H1 (cell line): Measurements from ENCODE around the gene ZNF462. TPM values are rescaled to one million over a fixed set of nuclear protein-coding genes. Genes with fewer than 3 reads are reported as not detected.

Experiments
- CTCF ChIA-PET: fragments of 300-600 bp; sonication (Branson Sonifier 250); formaldehyde crosslinking; loops from one replicate; lab custom pipeline; 2021; ENCODE audit not compliant: partially characterized antibody; lab: Charles Lee
- POLR2A ChIA-PET: fragments of 300-600 bp; sonication (Branson Sonifier 250); formaldehyde crosslinking; loops from one replicate; lab custom pipeline; 2021; ENCODE audit warnings: inconsistent platforms; ENCODE audit not compliant: partially characterized antibody; lab: Charles Lee
- DNase-seq, 2 experiments: peaks; one replicate each; pipeline versions ENCODE4 v3.0.0 to v3.0.0-alpha.2; 2010 to 2022; ENCODE audit warnings: low spot score in 2 of 2, low read depth in 1 of 2, mixed read lengths in 1 of 2
- FAIRE-seq: peaks from 2 replicates; lab custom pipeline; 2011; peaks lifted over from hg19 to GRCh38; lab: Jason Lieb, UNC
- H2AFZ ChIP-seq: 2 replicates; pipeline ENCODE4 v1.8.1; 2012; ENCODE audit warnings: low read length, inconsistent platforms
- H2AK5ac ChIP-seq: 2 replicates; pipeline ENCODE4 v1.6.1; 2013; ENCODE audit warnings: low read depth, low read length
- H2BK120ac ChIP-seq: replicated peaks from 2 replicates; pipeline ENCODE3; 2013; ENCODE audit warnings: low read depth, low read length, inconsistent platforms
- H2BK12ac ChIP-seq: 2 replicates; pipeline ENCODE4 v1.6.1; 2013; ENCODE audit warnings: low read depth, low read length
- H2BK15ac ChIP-seq: 2 replicates; pipeline ENCODE4 v1.6.1; 2013; ENCODE audit warnings: low read length
- H2BK20ac ChIP-seq: 2 replicates; pipeline ENCODE4 v1.6.1; 2013; ENCODE audit warnings: low read length
- H2BK5ac ChIP-seq: 2 replicates; pipeline ENCODE4 v1.6.1; 2013; ENCODE audit warnings: low read depth, low read length
- H3K14ac ChIP-seq: 2 replicates; pipeline ENCODE4 v1.6.1; 2013; ENCODE audit warnings: inconsistent platforms; ENCODE audit not compliant: insufficient read length
- H3K18ac ChIP-seq: 2 replicates; pipeline ENCODE4 v1.6.1; 2013; ENCODE audit warnings: low read length; ENCODE audit errors: extremely low read depth
- H3K23ac ChIP-seq: 2 replicates; pipeline ENCODE4 v1.6.1; 2013; ENCODE audit warnings: inconsistent platforms; ENCODE audit not compliant: insufficient read length
- H3K23me2 ChIP-seq: 2 replicates; pipeline ENCODE4 v1.6.1; 2013; ENCODE audit warnings: low read depth, low read length
- H3K27ac ChIP-seq: 2 replicates; pipeline ENCODE4 v1.6.1; 2011; ENCODE audit warnings: low read depth, low read length, inconsistent platforms
- H3K27me3 ChIP-seq, 4 experiments: replicated peaks in 1 of 4; 1 replicate in 1 of 4; 2 replicates in 3 of 4; pipeline versions ENCODE4 v1.6.1 to v1.8.1; 2011 to 2013; ENCODE audit warnings: low read length in 3 of 4, mild to moderate bottlenecking in 3 of 4, inconsistent platforms in 2 of 4, mixed read lengths in 2 of 4, moderate library complexity in 1 of 4; ENCODE audit not compliant: control insufficient read depth in 3 of 4, insufficient read depth in 3 of 4; ENCODE audit errors: extremely low read depth in 1 of 4
- H3K36me3 ChIP-seq, 4 experiments: 2 replicates each; pipeline versions ENCODE4 v1.6.1 to v1.8.1; 2011 to 2013; ENCODE audit warnings: mild to moderate bottlenecking in 4 of 4, low read length in 3 of 4, moderate library complexity in 2 of 4, control low read depth in 1 of 4, inconsistent platforms in 1 of 4; ENCODE audit not compliant: insufficient read depth in 4 of 4, control insufficient read depth in 2 of 4
- H3K4ac ChIP-seq: replicated peaks from 2 replicates; pipeline ENCODE3; 2013; ENCODE audit warnings: low read length, low read depth, mixed read lengths, inconsistent platforms; ENCODE audit not compliant: insufficient read length
- H3K4me1 ChIP-seq, 4 experiments: replicated peaks in 1 of 4; 1 replicate in 1 of 4; 2 replicates in 3 of 4; pipeline versions ENCODE4 v1.6.1 to v1.8.1; 2011 to 2013; ENCODE audit warnings: low read length in 3 of 4, inconsistent platforms in 2 of 4, mixed read lengths in 1 of 4; ENCODE audit not compliant: insufficient read depth in 4 of 4, control insufficient read depth in 3 of 4
- H3K4me2 ChIP-seq, 2 experiments: 2 replicates each; pipeline versions ENCODE4 v1.6.1 to v1.8.1; 2011 to 2013; ENCODE audit warnings: low read depth in 2 of 2, low read length in 2 of 2, control low read depth in 1 of 2, inconsistent platforms in 1 of 2, mild to moderate bottlenecking in 1 of 2; ENCODE audit not compliant: insufficient read depth in 1 of 2
- H3K4me3 ChIP-seq, 4 experiments: fragments of 200-600, 300-600 bp in 1 of 4; sonication (generic), shearing (Covaris generic), sonication (Bioruptor Twin) in 1 of 4; 2 replicates each; pipeline versions ENCODE4 v1.5.1 to v1.8.1; 2011 to 2016; ENCODE audit warnings: low read length in 4 of 4, low read depth in 3 of 4, control low read depth in 2 of 4, inconsistent platforms in 2 of 4, mild to moderate bottlenecking in 2 of 4, mixed read lengths in 1 of 4, moderate library complexity in 1 of 4; ENCODE audit not compliant: insufficient read depth in 2 of 4; ENCODE audit errors: extremely low read depth in 1 of 4
- H3K56ac ChIP-seq: replicated peaks from 2 replicates; pipeline ENCODE3; 2013; ENCODE audit warnings: low read depth, mild to moderate bottlenecking, mixed read lengths, low read length, inconsistent platforms; ENCODE audit not compliant: insufficient read length
- H3K79me1 ChIP-seq: 2 replicates; pipeline ENCODE4 v1.6.1; 2013; ENCODE audit warnings: low read depth, low read length, control low read depth
- H3K79me2 ChIP-seq, 2 experiments: 2 replicates each; pipeline versions ENCODE4 v1.6.1 to v1.8.1; 2012 to 2013; ENCODE audit warnings: low read length in 2 of 2, mild to moderate bottlenecking in 2 of 2, inconsistent platforms in 1 of 2; ENCODE audit not compliant: insufficient read depth in 2 of 2, control insufficient read depth in 1 of 2
- H3K9ac ChIP-seq, 4 experiments: replicated peaks in 1 of 4; 1 replicate in 1 of 4; 2 replicates in 3 of 4; pipeline versions ENCODE4 v1.6.1 to v1.8.1; 2011 to 2013; ENCODE audit warnings: low read depth in 3 of 4, low read length in 3 of 4, control low read depth in 2 of 4, mild to moderate bottlenecking in 2 of 4, moderate library complexity in 2 of 4, inconsistent platforms in 1 of 4; ENCODE audit errors: extremely low read depth in 1 of 4
- H3K9me3 ChIP-seq, 2 experiments: 2 replicates each; pipeline versions ENCODE4 v1.6.1 to v1.8.1; 2012 to 2013; ENCODE audit warnings: mild to moderate bottlenecking in 2 of 2, moderate library complexity in 2 of 2, control low read depth in 1 of 2, inconsistent platforms in 1 of 2, low read depth in 1 of 2, low read length in 1 of 2, mixed read lengths in 1 of 2; ENCODE audit not compliant: insufficient read depth in 2 of 2
- H4K20me1 ChIP-seq, 2 experiments: replicated peaks in 1 of 2; 2 replicates each; pipeline versions ENCODE3 to v1.8.1; 2011 to 2013; ENCODE audit warnings: inconsistent platforms in 2 of 2, low read length in 2 of 2, mild to moderate bottlenecking in 1 of 2; ENCODE audit not compliant: insufficient read depth in 2 of 2, control insufficient read depth in 1 of 2
- H4K5ac ChIP-seq: 2 replicates; pipeline ENCODE4 v1.6.1; 2013; ENCODE audit warnings: low read length, low read depth, mixed read lengths, inconsistent platforms; ENCODE audit not compliant: insufficient read length
- H4K8ac ChIP-seq: 2 replicates; pipeline ENCODE4 v1.8.0; 2013; ENCODE audit warnings: mild to moderate bottlenecking, moderate library complexity, low read length, inconsistent platforms; ENCODE audit not compliant: insufficient read depth; ENCODE audit errors: extremely low read depth
- H4K91ac ChIP-seq: replicated peaks from 2 replicates; pipeline ENCODE3; 2013; ENCODE audit warnings: low read length, mixed read lengths, inconsistent platforms; ENCODE audit not compliant: insufficient read length
- BACH1 ChIP-seq: IDR thresholded peaks from 2 replicates; pipeline ENCODE4 v1.6.1; 2012; ENCODE audit warnings: low read length, improper control_type of control experiment
- BCL11A ChIP-seq, 2 experiments: IDR thresholded peaks; one replicate each; pipeline ENCODE4 v1.6.1; 2011; ENCODE audit warnings: low read depth in 2 of 2, low read length in 2 of 2, mild to moderate bottlenecking in 2 of 2
- CBX8 ChIP-seq: fragments of 300-800, 300-1000 bp; sonication (generic); IDR thresholded peaks from 2 replicates; pipeline ENCODE4 v1.7.1; 2016; ENCODE audit warnings: low read depth, low read length, borderline replicate concordance
- CEBPB ChIP-seq: IDR thresholded peaks from 2 replicates; pipeline ENCODE4 v1.6.1; 2012; ENCODE audit warnings: low read depth, low read length
- JUN ChIP-seq: IDR thresholded peaks from 2 replicates; pipeline ENCODE4 v1.6.1; 2011; ENCODE audit warnings: low read depth, mild to moderate bottlenecking, improper control_type of control experiment, low read length
- POU5F1 ChIP-seq: IDR thresholded peaks from 2 replicates; pipeline ENCODE4 v1.6.1; 2011; ENCODE audit warnings: low read depth, mild to moderate bottlenecking, low read length, moderate library complexity
- RBBP5 ChIP-seq: IDR thresholded peaks from 2 replicates; pipeline ENCODE4 v1.7.1; 2012; ENCODE audit warnings: low read depth, mild to moderate bottlenecking, inconsistent platforms, low read length, moderate library complexity, borderline replicate concordance
- RXRA ChIP-seq: IDR thresholded peaks from 2 replicates; pipeline ENCODE4 v1.6.1; 2011; ENCODE audit warnings: low read depth, mild to moderate bottlenecking, low read length, moderate library complexity; ENCODE audit not compliant: insufficient read depth
- TAF1 ChIP-seq: IDR thresholded peaks from 2 replicates; pipeline ENCODE4 v1.6.1; 2011; ENCODE audit warnings: mild to moderate bottlenecking, low read depth, low read length
- TAF7 ChIP-seq: optimal IDR thresholded peaks from 2 replicates; pipeline ENCODE3; 2011; ENCODE audit warnings: low read depth, mild to moderate bottlenecking, inconsistent platforms, low read length, moderate library complexity, borderline replicate concordance
- TEAD4 ChIP-seq: IDR thresholded peaks from 2 replicates; pipeline ENCODE4 v1.6.1; 2012; ENCODE audit warnings: low read depth, low read length, inconsistent platforms, mixed read lengths
- WGBS, 2 experiments: shearing (Covaris generic) in 1 of 2; methylation state at CpG; one replicate each; pipeline versions ENCODE4 v1.1.6 to v1.1.7; 2013 to 2015; ENCODE audit warnings: low lambda C conversion rate in 2 of 2, mixed read lengths in 2 of 2, inconsistent platforms in 1 of 2, low coverage in 1 of 2, missing lambda C conversion rate in 1 of 2; ENCODE audit not compliant: insufficient replicate concordance in 2 of 2, insufficient coverage in 1 of 2, insufficient read length in 1 of 2; ENCODE audit errors: extremely low coverage in 1 of 2, missing lambda C conversion rate in 1 of 2; 5-methylcytosine and 5-hydroxymethylcytosine counted together
- polyA plus RNA-seq, 7 experiments: library from polyadenylated mRNA; depleted of rRNA in 3 of 7; stranded (reverse) in 5 of 7; unstranded in 2 of 7; fragments of >200 nt in 5 of 7; fragments of 200-250 nt in 2 of 7; gene quantifications; 1 replicate in 5 of 7; 2 replicates in 1 of 7; 4 replicates in 1 of 7; pipeline versions ENCODE4 v1.2.1 to v1.2.3, GENCODE V29; 2011 to 2013; ENCODE audit warnings: missing spikeins in 2 of 7, mixed read lengths in 2 of 7
- total RNA-seq: library from RNA; stranded (reverse); fragmentation: NEBNext Ultra II Directional; extraction: Animal tissue kit (Norgen Biotek cat#: 25700); gene quantifications from 2 replicates; pipeline ENCODE4 v1.2.1, GENCODE V29; 2021

Gene ZNF462
- total and polyA plus RNA-seq, 2 of the 8 experiments (the other 6 are each of a cell fraction or from before 2014, with no cell fraction given) = 30.0 to 163 TPM

- no peak overlapping the region for H3K56ac ChIP-seq
- no peak overlapping the region for H2BK12ac ChIP-seq
- no peak overlapping the region for H3K23ac ChIP-seq
- FAIRE-seq (no peak), DNase-seq (no peak)
- no peak overlapping the region for H3K14ac ChIP-seq
- TF ChIP-seq TAF7 = no peak
- no peak for TF ChIP-seq TAF1
- no peak for TF ChIP-seq RXRA
- no peak for TF ChIP-seq CBX8
- no peak for TF ChIP-seq POU5F1
- no peak for TF ChIP-seq JUN
- no peak for TF ChIP-seq RBBP5
- no peak for TF ChIP-seq TEAD4
- no peak for TF ChIP-seq BACH1
- no peak for TF ChIP-seq BCL11A (IDR thresholded peaks at IDR 0.05; ENCODE audit: low read depth in 2 of 2, low read length in 2 of 2)
- no peak for TF ChIP-seq CEBPB
- no peaks in the 10 kb centered on the region for H3K23me2 ChIP-seq
- H2BK15ac ChIP-seq = no peak overlapping the region
- H2BK5ac ChIP-seq = no peak overlapping the region
- no peak overlapping the region for H3K9ac ChIP-seq
- WGBS, 2 experiments = 90% methylated on average over 2 of the region's 2 CpGs; no CpG with 5 or more reads in 1 of the 2 experiments
- H4K5ac ChIP-seq = no peak overlapping the region
- H3K27ac ChIP-seq = no peak overlapping the region
- ChIA-PET POLR2A (no interaction called here), CTCF (no interaction called here)
- no peak overlapping the region for H2AK5ac ChIP-seq
- H3K36me3 ChIP-seq = peaks cover 2 to 47% (median 22%) of the 10 kb centered on the region in 4 experiments; a peak in 6 of 8 replicates
- H4K20me1 ChIP-seq = no peaks in the 10 kb centered on the region
- no peaks in the 10 kb centered on the region for H3K79me1 ChIP-seq
- H2AFZ ChIP-seq = no peak overlapping the region
- H3K4me2 ChIP-seq = no peak overlapping the region
- H2BK120ac ChIP-seq = no peak overlapping the region
- H4K91ac ChIP-seq = no peak overlapping the region
- H3K79me2 ChIP-seq = peaks cover 0 to 61% of the 10 kb centered on the region in 2 experiments; a peak in 2 of 4 replicates
- H3K4me3 ChIP-seq = no peak overlapping the region
- no peak overlapping the region for H3K4ac ChIP-seq
- H3K27me3 ChIP-seq = no peaks in the 10 kb centered on the region
- no peak overlapping the region for H2BK20ac ChIP-seq
- no peaks in the 10 kb centered on the region for H3K9me3 ChIP-seq
- no peak overlapping the region for H4K8ac ChIP-seq
- H3K4me1 ChIP-seq = peaks cover 3 to 16% (median 8%) of the 10 kb centered on the region in 4 experiments; a peak in 4 of 7 replicates
- no peak overlapping the region for H3K18ac ChIP-seq
Measured at GRCh38 chr9:106964329-106964728, 101.4 kb downstream of the ZNF462 start.
